HG03135 (cell line): ENCODE results near the gene NRN1L.

Source experiments
- ATAC-seq: cut with Tn5 transposase; IDR thresholded peaks from one replicate; pipeline ENCODE4 v1.9.1; 2021; ENCODE audit warnings: mild to moderate bottlenecking, moderate library complexity; ENCODE audit not compliant: unreplicated experiment

Gene NRN1L

DNA sequence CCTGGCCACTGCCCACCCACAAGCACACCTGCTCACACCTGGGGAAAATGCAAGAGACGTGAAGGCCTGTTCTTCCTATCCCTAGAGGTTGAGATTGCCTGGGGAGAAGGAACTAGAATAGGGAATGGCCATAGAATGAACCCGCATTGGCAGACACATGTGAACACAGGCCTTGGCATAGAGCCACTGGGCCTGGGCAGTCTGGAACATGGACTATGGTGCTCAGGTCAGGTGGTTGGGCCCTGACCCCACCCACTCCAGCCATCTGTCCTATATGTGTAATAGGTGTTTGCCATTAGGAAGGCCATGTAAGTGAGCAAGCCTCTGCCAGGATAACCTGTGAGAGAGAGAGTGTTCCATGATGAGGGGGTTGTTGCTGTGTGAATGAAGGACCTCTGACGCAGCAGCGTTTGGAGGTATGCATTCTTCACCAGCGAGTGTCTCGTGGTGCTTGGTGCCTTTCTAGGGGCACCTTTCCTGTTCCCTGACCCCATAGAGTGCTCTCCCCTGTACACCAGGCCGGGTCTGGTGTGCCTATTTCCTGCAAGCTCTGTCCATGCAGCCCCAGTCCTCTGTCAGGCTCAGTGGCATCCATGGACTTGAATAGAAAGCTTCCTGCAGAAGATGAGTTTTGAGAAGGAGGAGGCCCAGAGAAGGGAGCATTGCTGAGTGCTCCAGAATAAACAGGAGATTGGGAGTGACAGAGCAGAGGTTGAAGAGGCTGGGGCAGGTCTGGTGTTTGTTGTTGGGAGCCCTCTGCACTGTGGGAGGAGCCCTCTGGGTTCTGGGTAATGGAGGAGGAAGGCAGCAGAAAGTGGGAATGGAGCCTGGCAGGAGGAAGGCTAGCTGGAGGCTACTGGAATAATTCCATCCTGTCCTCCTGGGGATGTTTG is 31.4 kb downstream of the NRN1L start:
- no peak for ATAC-seq

DNA sequence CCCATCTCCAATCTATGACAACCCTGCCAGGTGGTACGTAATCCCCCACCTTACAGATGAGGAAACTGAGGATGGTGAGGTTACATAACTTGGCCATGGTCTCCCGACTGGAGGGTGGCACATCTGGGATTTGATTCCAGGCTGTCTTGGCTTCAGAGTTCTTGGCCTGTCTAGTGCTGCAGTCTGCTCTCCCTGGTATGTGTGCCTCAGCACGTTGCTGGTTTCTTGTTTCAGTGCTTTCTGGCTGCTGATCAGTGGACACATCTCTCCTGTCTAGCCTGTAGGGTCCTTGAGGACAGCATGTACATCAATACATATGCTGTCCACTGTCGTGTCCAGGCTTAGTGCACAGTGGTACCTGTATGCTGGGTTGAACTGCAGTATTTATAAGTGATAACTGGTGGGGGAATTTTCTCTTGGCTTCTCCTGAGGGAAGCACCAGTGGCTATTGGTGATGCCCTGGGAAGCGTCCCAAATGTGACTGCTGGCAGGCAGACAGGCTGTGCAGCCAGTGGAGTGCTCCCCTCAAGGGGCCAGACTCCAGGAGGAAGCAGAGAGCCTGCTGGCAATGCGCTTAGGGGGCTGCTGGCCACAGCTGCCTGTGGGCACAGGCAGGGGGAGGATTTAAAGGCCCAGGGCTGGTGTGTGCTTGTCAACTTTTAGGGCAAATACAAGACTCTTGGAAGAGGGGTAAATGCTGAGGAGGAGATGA is 32.6 kb downstream of the NRN1L start:
- ATAC-seq, result no peak

DNA sequence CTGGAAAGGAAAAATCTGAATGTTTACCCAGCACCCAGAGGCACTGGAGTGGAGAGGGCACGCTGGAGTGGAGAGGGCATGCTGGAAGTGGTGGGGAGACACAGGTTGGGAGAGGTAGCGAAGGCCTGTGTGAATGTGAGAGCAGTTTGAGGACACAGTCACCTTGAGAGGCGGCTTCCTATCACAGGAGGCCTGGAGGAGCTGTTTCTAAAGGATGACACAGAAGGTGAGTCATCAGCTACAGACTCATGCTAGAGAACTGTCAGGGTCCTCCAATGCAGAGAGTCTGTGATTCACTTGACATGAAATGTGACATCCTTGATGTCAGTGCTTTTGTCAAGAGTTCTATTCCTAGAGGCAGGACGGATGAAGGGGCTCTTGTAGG is 33.2 kb downstream of the NRN1L start:
- ATAC-seq, result no peak

DNA sequence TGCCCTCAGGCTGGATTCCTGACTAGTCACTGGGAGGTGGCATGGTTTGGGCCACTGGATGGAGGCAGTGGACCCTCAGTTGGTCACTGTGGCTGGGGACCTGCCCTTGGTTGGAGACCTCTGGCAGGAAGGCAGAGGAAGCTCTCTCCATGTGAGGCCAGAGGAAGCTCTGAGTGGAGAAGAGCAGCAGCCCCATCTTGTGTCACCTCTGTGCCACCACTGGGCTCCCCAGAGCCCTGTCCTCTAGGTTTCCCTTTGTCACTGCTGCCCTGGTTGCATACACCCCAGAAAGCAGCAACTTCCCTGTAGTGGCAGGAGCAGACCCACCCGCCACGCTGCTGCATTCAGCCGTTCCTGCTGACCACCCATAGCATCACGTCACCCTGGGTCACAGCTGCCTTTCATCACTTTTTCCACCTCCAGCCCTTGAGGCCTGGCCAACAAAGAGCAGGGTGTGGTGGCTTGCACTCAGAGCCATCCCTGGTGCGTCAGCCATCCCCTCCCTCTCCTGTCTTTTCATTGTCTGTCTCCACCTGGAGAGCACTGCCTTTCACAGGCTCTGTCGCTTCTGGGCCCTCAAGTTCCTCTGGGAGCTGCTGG is 35.0 kb downstream of the NRN1L start:
- no peak for ATAC-seq

DNA sequence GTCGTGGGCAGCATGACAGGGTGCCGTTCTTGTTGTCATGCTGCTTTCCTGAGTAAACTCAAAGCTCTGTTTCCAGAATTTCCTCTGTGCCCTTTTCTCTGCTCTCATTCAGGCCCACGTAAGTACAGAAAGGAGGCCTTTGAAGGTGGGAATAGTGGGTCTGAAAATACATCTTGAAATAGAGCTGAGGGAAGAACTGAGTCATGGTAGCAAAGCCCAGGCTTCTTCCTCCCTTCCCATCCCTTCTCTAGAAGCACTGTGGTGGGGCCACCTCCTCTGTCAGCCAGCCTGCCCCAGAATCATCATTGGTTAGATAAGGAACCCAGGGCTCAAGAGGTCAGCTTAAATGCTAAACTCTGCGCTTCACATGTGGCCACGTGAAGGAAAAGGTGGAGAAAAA is 37.5 kb downstream of the NRN1L start:
- ATAC-seq, result no peak

DNA sequence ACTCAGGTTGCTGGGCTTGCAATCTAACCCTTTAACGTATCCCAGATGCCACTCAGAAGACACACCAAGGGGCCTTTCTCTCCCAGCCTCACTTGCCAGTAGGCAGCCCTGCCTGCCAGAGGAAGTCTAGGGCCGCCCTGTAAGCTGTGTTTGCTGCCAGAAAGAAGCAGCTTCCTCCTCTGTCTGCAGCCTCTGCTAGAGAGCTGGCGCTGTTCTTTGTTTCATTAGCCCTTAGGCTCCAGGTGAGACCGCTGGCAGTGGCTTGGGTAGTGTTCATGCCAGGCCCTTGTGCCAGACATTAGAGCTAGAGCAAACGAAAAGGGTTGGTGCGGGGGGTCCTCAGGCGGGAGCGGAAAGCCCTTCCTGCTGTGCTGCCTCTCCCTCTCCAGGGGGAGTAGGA is 38.1 kb downstream of the NRN1L start:
- ATAC-seq, result no peak

DNA sequence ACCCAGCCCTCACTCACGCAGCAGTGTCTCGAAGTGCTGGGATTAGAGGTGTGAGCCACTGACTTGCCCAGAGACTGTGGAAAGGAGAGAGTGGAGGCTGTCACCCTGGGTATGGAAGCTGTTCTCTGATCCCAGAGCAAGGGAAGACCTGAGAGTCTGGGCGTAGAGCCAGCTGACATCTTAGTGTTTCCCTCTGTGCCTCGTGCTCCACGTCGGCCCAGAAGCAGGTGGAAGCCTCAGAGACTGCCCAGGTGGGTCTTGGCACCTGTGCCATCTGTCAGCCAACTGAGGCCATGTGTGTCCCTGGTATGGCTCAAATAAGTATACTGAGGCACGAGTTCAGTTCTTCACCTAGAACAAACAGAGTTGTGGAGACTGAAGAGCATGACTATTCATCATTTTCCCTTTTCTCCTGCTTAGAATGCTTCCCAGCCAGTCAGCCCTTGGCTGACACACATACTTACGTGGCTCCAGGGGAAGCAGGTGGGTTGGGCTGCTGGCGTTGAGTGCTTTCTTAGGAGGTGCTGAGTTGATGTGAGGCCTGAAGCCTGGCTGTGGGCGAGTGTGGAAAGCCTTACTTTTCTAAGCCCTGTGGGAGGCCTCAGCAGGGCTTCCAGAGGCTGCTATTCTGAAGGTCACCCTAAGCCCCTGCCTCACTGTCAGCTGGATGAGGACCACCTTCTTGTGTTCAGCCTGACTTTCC is 38.9 kb downstream of the NRN1L start:
- ATAC-seq, result no peak

DNA sequence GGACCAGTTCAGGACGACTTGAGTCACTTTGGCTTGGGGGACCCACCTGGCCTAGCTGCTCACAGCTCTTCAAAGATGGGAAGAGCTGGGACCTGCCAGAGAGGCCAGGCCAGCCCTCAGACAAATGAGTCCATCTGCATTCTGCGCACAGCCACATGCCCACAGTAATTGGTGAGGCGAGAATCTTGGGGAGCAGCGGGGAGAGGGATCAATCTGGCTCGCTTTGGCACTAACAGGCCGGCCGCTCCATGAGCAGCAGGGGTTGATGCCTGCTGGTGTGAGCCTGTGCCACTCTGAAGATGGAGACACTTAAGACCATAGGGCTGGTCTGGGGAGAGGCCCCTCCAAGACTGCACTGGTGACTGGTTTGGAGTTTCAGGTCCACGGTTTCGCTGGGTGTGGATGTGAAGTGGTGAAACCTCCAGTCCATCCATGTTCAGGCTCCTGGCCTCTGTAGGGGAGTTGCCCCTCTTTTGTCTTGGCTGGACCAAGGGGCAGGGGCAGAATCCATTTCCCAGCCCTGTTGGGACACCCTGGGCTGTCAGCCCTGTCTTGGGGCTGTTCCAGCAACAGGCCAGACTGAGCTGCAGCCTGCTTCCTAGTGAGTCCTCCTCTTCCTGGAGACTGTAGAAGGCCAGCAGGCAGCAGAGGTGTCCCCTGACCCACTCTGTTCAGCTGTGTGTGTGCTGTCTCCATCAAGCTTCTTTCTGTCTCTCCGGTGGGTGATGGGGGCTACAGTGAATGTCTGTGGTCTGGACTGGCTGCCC is 39.6 kb downstream of the NRN1L start:
- no peak for ATAC-seq

DNA sequence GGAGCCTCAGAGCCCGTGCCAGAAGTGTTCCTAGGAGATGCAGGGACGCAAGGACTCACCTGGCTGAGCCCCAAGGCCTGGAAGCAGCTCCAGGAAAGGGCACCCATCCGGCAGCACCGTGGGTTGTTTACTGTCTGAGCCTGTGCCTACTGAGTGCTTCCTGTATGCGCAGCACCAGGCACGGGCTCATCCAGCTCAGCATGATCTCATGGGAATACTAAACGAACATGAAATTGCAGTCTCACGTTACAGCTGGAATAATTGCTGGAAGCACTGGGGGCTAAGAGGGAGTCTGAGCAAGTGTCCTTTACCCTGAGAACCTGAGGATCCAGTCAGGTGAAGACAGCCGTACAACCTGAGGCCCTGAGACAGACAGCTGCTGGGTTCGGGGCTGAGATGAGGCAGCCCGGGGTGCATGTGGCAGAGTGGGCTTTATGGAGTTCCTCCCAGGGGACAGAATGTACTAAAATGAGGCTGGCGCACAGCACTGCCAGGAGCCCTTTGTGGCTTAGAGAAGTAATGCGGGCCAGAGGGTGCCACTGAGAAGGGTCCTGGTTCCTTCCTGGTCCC is 41.6 kb downstream of the NRN1L start:
- no peak for ATAC-seq

DNA sequence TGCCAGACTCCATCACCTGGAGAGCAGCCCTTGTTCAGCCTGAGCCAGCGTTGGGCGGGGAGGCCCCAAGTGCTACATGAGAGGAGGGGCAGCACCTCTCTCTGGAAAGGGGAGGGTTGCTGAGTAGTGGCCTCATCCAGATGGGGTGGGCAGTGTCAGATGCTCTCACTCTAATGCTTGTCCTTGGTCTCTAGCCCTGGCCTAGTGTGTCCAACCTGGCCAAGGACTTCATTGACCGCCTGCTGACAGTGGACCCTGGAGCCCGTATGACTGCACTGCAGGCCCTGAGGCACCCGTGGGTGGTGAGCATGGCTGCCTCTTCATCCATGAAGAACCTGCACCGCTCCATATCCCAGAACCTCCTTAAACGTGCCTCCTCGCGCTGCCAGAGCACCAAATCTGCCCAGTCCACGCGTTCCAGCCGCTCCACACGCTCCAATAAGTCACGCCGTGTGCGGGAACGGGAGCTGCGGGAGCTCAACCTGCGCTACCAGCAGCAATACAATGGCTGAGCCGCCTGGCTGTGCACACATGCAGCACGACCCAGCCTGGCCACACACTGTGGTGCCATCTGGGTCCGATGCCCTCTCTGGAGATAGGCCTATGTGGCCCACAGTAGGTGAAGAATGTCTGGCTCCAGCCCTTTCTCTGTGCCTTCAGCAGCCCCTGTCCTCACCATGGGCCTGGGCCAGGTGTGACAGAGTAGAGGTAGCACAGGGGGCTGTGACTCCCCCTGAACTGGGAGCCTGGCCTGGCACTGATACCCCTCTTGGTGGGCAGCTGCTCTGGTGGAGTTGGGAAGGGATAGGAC is 42.7 kb downstream of the NRN1L start:
- no peak for ATAC-seq

DNA sequence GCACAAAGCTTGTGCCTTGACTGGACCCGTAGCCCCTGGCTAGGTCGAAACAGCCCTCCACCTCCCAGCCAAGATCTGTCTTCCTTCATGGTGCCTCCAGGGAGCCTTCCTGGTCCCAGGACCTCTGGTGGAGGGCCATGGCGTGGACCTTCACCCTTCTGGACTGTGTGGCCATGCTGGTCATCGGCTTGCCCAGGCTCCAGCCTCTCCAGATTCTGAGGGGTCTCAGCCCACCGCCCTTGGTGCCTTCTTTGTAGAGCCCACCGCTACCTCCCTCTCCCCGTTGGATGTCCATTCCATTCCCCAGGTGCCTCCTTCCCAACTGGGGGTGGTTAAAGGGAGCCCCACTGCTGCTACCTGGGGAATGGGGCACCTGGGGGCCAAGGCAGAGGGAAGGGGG is 43.5 kb downstream of the NRN1L start:
- ATAC-seq, result no peak

DNA sequence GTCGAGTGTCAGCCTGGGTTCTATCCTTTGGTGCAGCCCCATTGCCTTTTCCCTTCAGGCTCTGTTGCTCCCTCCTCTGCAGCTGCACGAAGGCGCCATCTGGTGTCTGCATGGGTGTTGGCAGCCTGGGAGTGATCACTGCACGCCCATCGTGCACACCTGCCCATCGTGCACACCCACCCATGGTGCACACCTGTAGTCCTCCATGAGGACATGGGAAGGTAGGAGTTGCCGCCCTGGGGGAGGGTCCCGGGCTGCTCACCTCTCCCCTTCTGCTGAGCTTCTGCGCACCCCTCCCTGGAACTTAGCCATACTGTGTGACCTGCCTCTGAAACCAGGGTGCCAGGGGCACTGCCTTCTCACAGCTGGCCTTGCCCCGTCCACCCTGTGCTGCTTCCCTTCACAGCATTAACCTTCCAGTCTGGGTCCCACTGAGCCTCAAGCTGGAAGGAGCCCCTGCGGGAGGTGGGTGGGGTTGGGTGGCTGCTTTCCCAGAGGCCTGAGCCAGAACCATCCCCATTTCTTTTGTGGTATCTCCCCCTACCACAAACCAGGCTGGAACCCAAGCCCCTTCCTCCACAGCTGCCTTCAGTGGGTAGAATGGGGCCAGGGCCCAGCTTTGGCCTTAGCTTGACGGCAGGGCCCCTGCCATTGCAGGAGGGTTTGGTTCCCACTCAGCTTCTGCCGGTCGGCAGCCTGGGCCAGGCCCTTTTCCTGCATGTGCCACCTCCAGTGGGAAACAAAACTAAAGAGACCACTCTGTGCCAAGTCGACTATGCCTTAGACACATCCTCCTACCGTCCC is 44.1 kb downstream of the NRN1L start:
- ATAC-seq, result no peak

DNA sequence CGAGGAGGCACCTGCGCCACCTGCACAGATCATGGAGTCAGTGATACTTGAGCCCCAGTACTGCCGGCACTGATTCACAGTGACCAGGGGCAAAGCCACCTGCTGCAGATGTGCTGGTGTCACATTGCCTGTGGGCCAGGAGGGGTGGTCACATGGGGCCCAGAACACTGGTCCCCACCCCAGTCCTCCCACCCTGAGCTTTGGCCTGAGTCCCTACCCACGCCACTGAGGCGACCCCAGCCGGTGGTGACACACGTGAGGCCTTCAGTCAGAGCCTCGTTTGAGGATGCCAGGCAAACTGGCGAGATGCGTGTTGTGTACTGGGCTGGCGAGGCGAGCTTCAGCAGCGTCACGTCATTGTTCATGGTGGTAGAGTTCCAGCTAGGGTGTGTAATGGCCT is 45.5 kb downstream of the NRN1L start:
- no peak for ATAC-seq

DNA sequence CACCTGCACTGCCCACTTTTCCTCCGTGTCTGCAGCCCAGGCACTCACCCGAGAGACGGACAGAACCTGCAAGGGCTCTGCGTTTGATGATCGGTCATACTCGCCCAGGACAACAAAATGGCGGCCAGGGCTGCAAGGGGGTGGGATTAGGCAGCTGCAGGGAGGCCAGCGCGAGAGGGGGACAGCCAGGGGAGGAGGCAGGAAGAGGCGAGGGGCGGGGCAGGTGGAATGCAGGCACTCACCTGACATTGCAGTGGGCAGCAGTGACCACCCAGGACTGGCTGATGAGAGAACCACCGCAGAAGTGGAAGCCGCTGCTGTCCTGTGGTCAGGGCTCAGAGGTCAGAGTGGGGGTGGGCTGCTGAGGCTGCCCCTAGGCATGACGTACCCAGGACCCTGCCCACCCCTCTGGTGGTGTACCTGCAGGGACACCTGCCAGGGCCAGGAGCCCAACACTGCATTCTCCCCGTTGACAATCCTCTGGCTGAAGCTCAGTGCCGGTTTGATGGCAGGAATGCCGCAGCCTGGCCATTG is 46.1 kb downstream of the NRN1L start:
- no peak for ATAC-seq

DNA sequence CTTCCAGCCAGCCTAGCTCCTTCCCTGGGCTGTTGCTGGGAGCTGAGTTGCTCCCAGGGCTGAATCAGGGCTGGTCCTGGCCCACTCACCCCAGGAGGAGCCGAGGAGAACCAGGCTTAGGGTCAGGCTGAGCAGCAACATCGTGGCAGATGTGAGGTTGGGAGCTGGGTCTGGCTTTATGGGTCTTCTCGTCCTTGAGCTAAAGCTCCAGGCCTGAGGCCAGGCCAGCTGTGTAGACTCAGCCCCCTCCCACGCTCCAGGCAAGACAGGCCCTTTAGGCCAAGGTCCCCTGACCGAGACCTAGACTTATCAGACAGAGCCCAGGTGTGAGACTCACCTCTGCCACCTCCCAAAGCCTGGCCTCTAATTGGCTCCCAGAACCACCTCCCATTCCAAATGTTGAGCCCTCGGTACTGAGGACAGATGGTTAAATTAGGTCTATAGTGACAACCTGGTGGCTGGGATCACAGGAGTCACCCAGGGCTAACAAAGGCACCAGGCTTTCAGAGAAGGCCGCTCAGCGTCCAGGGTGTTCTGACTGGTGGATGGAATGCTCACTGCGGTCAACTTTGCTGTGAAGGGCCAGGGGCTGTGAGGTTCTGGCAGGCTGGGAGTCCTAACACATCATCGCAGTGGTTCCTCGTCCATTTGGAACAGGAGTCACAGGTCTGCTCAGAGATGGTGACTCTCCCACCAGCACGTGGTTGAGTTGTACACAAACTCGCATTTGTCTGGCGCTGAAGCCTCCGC is 47.2 kb downstream of the NRN1L start, which contains the start of gene CTRL:
Gene CTRL (minus strand): TSS at position 151 of the 750 bp plus-strand sequence. CDS start 10 bp downstream, at position 141.
- no peak for ATAC-seq

DNA sequence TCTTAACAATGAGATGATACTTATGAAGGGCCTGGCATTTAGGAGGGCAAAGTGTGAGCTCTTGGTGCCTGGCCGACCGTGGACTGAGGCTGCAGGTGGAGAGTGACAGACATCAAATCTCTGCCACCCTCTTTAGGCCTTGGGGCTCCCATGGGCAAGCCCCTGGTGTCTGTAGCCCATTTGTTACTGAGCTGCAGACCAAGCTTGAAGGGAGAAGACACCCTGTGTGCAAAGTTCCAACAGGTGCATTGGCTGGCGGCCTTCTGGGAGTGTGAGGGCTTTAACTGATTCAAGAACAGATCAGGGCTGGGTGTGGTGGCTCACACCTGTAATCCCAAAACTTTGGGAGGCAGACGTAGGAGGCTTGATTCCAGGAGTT is 47.8 kb downstream of the NRN1L start:
- ATAC-seq, result no peak

DNA sequence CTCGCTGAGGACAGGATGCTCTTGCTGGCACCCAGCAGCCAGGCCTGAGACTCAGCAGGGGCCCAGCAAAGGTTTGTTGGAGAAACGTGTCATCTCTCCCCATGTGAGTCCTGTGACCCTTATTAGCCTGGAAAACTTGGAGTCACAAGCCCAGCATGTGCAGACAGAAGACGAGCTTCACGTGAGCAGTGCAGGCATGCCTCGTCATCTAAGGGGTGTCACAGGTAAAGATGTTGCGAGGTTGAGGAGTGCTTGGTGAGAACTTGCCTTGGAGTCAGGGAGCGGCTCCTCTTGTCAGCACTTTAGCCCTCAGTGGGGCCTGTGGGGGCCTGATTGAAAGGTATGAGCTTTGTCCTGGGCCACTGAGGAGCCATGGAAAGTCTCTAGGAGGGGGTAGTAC is 49.1 kb downstream of the NRN1L start:
- ATAC-seq, result no peak
